ENCODE measurements around the gene TRIM5. TPM values are rescaled to one million over a fixed set of nuclear protein-coding genes. Genes with fewer than 3 reads are reported as not detected.

Gene TRIM5
- polyA plus RNA-seq, 1 donor (not counting 4 experiments of a cell fraction or from before 2014, with no cell fraction given): 34.6 TPM

DNA sequence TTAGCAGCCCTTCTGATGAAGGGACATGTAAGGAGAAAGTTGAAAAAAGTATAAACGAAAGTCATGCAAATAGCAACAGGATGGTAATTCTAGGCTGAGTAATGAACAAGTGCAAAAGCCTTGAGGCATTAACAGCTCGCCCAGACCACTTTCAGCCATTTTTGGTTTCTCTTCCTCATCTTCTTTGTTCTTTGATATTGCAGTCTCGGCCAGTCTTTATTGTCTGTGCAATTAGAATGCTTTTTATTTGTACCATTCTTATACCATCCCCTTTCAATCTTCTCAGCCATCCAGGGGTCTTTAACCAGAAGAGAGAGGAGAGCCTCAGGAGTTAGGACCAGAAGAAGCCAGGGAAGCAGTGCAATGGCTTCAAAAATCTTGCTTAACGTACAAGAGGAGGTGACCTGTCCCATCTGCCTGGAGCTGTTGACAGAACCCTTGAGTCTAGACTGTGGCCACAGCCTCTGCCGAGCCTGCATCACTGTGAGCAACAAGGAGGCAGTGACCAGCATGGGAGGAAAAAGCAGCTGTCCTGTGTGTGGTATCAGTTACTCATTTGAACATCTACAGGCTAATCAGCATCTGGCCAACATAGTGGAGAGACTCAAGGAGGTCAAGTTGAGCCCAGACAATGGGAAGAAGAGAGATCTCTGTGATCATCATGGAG, 52.8 kb downstream of the TRIM5 start:
- H3K79me2 ChIP-seq (ENCODE audit: control insufficient read depth, insufficient read depth, low read length): no peaks in the 10 kb centered on the region
- no peaks in the 10 kb centered on the region for H4K20me1 ChIP-seq (ENCODE audit: control insufficient read depth, extremely low read depth, insufficient read depth, low read length)
- DNase-seq (ENCODE audit: low read depth, low spot score): no peak
- TF ChIP-seq, protein P1, sequence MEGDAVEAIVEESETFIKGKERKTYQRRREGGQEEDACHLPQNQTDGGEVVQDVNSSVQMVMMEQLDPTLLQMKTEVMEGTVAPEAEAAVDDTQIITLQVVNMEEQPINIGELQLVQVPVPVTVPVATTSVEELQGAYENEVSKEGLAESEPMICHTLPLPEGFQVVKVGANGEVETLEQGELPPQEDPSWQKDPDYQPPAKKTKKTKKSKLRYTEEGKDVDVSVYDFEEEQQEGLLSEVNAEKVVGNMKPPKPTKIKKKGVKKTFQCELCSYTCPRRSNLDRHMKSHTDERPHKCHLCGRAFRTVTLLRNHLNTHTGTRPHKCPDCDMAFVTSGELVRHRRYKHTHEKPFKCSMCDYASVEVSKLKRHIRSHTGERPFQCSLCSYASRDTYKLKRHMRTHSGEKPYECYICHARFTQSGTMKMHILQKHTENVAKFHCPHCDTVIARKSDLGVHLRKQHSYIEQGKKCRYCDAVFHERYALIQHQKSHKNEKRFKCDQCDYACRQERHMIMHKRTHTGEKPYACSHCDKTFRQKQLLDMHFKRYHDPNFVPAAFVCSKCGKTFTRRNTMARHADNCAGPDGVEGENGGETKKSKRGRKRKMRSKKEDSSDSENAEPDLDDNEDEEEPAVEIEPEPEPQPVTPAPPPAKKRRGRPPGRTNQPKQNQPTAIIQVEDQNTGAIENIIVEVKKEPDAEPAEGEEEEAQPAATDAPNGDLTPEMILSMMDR (optimal IDR thresholded peaks at IDR 0.05 in 1 of 3, IDR thresholded peaks at IDR 0.05 in 1 of 3, conservative IDR thresholded peaks at IDR 0.05 in 1 of 3; ENCODE audit: extremely low read depth in 1 of 3, insufficient read depth in 2 of 3, low read length in 3 of 3): no peak
- no peak for TF ChIP-seq EZH2 (IDR thresholded peaks at IDR 0.05; ENCODE audit: low read length)
- H3K9me3 ChIP-seq (ENCODE audit: control insufficient read depth, low read depth, low read length): no peaks in the 10 kb centered on the region
- H3K4me2 ChIP-seq (ENCODE audit: control insufficient read depth, extremely low read depth, insufficient read depth, low read depth, low read length): no peak overlapping the region
- no peaks in the 10 kb centered on the region for H3K4me1 ChIP-seq (ENCODE audit: control insufficient read depth, extremely low read depth, insufficient read depth, low read length)
- FAIRE-seq: no peak
- no peak overlapping the region for H3K27ac ChIP-seq (ENCODE audit: control insufficient read depth, insufficient read depth, low read length)
- dilution Hi-C loops (cut with MboI; ENCODE audit: extremely low pct_ligation_motif_present, low sequenced_read_pairs): no loop called here
- H3K9ac ChIP-seq (ENCODE audit: control insufficient read depth, extremely low read depth, insufficient read depth, low read length): no peak overlapping the region
- peaks cover 0 to 5% of the 10 kb centered on the region in 2 experiments for H3K36me3 ChIP-seq (ENCODE audit: control insufficient read depth in 2 of 2, extremely low read depth in 1 of 2, insufficient read depth in 2 of 2, low read length in 2 of 2)
- H3K4me3 ChIP-seq (ENCODE audit: control insufficient read depth in 2 of 3, extremely low read depth in 1 of 3, insufficient read depth in 2 of 3, low read depth in 1 of 3, low read length in 3 of 3): no peak overlapping the region
- no peaks in the 10 kb centered on the region for H3K27me3 ChIP-seq (ENCODE audit: control insufficient read depth, extremely low read depth, insufficient read depth, low read length)
- no peaks in the 10 kb centered on the region for H3K9me1 ChIP-seq (ENCODE audit: control insufficient read depth, extremely low read depth, insufficient read depth, low read length)
- no peak overlapping the region for H2AFZ ChIP-seq (ENCODE audit: control insufficient read depth, low read length)

DNA sequence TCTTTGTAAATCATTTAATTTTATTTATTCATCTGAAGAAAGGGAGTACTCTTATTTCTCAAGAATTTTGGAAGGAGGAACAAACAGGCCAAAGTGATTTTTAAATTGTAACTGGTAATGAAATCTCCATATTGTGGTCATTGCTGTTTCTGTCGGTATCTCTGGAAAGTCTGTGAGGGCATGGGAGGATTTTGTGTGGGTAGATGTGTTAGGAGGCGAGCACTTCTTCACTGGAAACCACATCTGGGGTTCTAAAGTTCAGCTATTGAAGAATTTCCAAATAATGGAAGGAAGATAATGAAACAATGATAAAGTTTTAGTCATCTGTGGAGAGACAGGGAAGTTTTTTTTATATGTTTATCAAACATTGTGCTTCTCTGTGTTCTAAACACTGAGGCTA, 53.5 kb downstream of the TRIM5 start:
- Histone ChIP-seq H3K36me3 (ENCODE audit: control insufficient read depth in 2 of 2, extremely low read depth in 1 of 2, insufficient read depth in 2 of 2, low read length in 2 of 2) (peaks cover 0 to 5% of the 10 kb centered on the region in 2 experiments), H3K9ac (ENCODE audit: control insufficient read depth, extremely low read depth, insufficient read depth, low read length) (no peak overlapping the region), H3K27ac (ENCODE audit: control insufficient read depth, insufficient read depth, low read length) (no peak overlapping the region), H3K27me3 (ENCODE audit: control insufficient read depth, extremely low read depth, insufficient read depth, low read length) (no peaks in the 10 kb centered on the region), H3K79me2 (ENCODE audit: control insufficient read depth, insufficient read depth, low read length) (no peaks in the 10 kb centered on the region), H3K9me1 (ENCODE audit: control insufficient read depth, extremely low read depth, insufficient read depth, low read length) (no peaks in the 10 kb centered on the region), H3K4me3 (ENCODE audit: control insufficient read depth in 2 of 3, extremely low read depth in 1 of 3, insufficient read depth in 2 of 3, low read depth in 1 of 3, low read length in 3 of 3) (no peak overlapping the region), H3K4me2 (ENCODE audit: control insufficient read depth, extremely low read depth, insufficient read depth, low read depth, low read length) (no peak overlapping the region), H3K9me3 (ENCODE audit: control insufficient read depth, low read depth, low read length) (no peaks in the 10 kb centered on the region), H3K4me1 (ENCODE audit: control insufficient read depth, extremely low read depth, insufficient read depth, low read length) (no peaks in the 10 kb centered on the region), H4K20me1 (ENCODE audit: control insufficient read depth, extremely low read depth, insufficient read depth, low read length) (no peaks in the 10 kb centered on the region), H2AFZ (ENCODE audit: control insufficient read depth, low read length) (no peak overlapping the region)
- dilution Hi-C loops (cut with MboI; ENCODE audit: extremely low pct_ligation_motif_present, low sequenced_read_pairs): no loop called here
- FAIRE-seq: no peak
- no peak for DNase-seq (ENCODE audit: low read depth, low spot score)
- TF ChIP-seq, protein P1 (optimal IDR thresholded peaks at IDR 0.05 in 1 of 3, IDR thresholded peaks at IDR 0.05 in 1 of 3, conservative IDR thresholded peaks at IDR 0.05 in 1 of 3; ENCODE audit: extremely low read depth in 1 of 3, insufficient read depth in 2 of 3, low read length in 3 of 3): no peak
- no peak for TF ChIP-seq EZH2 (IDR thresholded peaks at IDR 0.05; ENCODE audit: low read length)

Data from keratinocyte (primary cell).